Bronchial epithelial cell (primary cell): ENCODE measurements around the gene OR2F2. TPM values are rescaled to one million over a fixed set of nuclear protein-coding genes. Genes with fewer than 3 reads are reported as not detected.

Experiments
- DNase-seq: peaks from one replicate; pipeline ENCODE4 v3.0.0-alpha.2; 2010; ENCODE audit warnings: low read depth
- FAIRE-seq: peaks from 2 replicates; lab custom pipeline; 2011; peaks lifted over from hg19 to GRCh38; lab: Jason Lieb, UNC
- H3K27me3 ChIP-seq: 2 replicates; pipeline ENCODE4 v1.5.1; 2011; ENCODE audit warnings: low read length; ENCODE audit not compliant: control insufficient read depth, insufficient read depth
- H3K36me3 ChIP-seq: 2 replicates; pipeline ENCODE4 v1.5.1; 2011; ENCODE audit warnings: low read length; ENCODE audit not compliant: control insufficient read depth, insufficient read depth
- H3K4me3 ChIP-seq: 2 replicates; pipeline ENCODE4 v1.5.1; 2011; ENCODE audit warnings: mild to moderate bottlenecking, low read depth, low read length, control low read depth
- total RNA-seq: library from RNA; depleted of rRNA; stranded (reverse); fragments of >200 nt; gene quantifications from 2 replicates; pipeline ENCODE4 v1.2.1, GENCODE V29; 2014
- TF ChIP-seq, protein P1 (sequence below): IDR thresholded peaks from 2 replicates; pipeline ENCODE4 v1.5.1; 2011; ENCODE audit warnings: mild to moderate bottlenecking, moderate library complexity, low read length, control low read depth, inconsistent platforms; ENCODE audit not compliant: insufficient read depth, severe bottlenecking

The OR2F2 gene
- total RNA-seq, 1 donor from 2014 or later, result not detected

- Histone ChIP-seq H3K4me3 (no peak overlapping the region), H3K36me3 (no peaks in the 10 kb centered on the region), H3K27me3 (no peaks in the 10 kb centered on the region)
- FAIRE-seq (no peak), DNase-seq (no peak)
- TF ChIP-seq, protein P1, sequence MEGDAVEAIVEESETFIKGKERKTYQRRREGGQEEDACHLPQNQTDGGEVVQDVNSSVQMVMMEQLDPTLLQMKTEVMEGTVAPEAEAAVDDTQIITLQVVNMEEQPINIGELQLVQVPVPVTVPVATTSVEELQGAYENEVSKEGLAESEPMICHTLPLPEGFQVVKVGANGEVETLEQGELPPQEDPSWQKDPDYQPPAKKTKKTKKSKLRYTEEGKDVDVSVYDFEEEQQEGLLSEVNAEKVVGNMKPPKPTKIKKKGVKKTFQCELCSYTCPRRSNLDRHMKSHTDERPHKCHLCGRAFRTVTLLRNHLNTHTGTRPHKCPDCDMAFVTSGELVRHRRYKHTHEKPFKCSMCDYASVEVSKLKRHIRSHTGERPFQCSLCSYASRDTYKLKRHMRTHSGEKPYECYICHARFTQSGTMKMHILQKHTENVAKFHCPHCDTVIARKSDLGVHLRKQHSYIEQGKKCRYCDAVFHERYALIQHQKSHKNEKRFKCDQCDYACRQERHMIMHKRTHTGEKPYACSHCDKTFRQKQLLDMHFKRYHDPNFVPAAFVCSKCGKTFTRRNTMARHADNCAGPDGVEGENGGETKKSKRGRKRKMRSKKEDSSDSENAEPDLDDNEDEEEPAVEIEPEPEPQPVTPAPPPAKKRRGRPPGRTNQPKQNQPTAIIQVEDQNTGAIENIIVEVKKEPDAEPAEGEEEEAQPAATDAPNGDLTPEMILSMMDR, result no peak
Observed at GRCh38 chr7:143914938-143915652, 19.9 kb upstream of the OR2F2 start.

GRCh38 chr7:143924851-143925250 lies 10.2 kb upstream of the OR2F2 start:
- Histone ChIP-seq H3K4me3 (no peak overlapping the region), H3K36me3 (no peaks in the 10 kb centered on the region), H3K27me3 (no peaks in the 10 kb centered on the region)
- TF ChIP-seq, protein P1, result no peak
- FAIRE-seq (no peak), DNase-seq (no peak)

DNA sequence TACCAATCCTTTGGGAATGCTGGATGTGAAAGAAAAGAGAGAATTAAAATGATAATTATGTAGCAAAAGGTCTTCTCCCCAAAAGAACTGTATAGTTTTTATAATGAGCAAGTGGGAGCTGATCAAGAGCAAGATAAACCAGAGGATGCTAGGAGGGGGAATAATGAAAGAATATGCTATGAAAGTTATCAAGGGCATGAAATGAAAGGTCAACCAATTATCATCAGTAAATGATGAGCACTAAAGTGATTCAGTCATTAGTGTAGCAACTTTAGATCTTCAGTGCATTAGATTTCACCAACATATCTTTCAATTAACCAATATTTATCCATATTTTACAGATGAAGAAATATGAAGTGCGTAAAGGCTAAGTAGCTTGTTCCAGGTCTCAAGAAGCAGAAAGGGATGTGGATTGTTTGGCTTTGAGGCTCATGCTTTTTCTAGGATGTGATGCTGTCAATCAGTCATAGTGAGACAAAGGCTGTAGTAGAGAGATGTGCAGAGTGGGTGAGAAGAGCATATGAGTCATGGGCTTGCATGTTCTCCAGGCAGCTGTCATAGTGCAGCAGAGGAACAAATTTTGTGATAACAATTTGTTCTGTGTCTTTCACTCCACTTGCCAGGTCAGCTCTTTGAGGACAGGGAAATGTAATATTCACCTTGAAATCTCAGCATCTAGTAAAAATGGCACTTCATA lies 5.7 kb upstream of the OR2F2 start:
- DNase-seq (peak; percentile 29), FAIRE-seq (no peak)
- no peak overlapping the region for H3K4me3 ChIP-seq
- no peaks in the 10 kb centered on the region for H3K27me3 ChIP-seq
- no peaks in the 10 kb centered on the region for H3K36me3 ChIP-seq
- TF ChIP-seq, protein P1, result no peak

DNA sequence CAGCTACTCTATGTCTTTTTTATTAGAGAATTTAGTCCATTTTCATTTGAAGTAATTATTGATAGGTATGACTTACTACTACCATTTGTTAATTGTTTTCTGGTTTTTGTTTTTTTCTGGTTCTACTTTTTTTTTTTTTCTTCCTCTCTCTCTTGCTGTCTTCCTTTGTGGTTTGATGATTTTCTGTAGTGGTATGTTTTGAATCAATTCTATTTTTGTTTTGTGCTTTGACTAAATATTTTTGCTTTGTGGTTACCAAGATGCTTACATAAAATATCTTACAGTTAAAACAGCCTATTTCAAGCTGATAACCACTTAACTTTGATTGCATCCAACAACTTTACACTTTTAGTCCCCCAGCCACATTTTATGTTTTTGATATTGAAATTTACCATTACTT lies 3.3 kb upstream of the OR2F2 start:
- H3K36me3 ChIP-seq, result no peaks in the 10 kb centered on the region
- DNase-seq (no peak), FAIRE-seq (no peak)
- TF ChIP-seq, protein P1, result no peak
- no peaks in the 10 kb centered on the region for H3K27me3 ChIP-seq
- H3K4me3 ChIP-seq, result no peak overlapping the region

DNA sequence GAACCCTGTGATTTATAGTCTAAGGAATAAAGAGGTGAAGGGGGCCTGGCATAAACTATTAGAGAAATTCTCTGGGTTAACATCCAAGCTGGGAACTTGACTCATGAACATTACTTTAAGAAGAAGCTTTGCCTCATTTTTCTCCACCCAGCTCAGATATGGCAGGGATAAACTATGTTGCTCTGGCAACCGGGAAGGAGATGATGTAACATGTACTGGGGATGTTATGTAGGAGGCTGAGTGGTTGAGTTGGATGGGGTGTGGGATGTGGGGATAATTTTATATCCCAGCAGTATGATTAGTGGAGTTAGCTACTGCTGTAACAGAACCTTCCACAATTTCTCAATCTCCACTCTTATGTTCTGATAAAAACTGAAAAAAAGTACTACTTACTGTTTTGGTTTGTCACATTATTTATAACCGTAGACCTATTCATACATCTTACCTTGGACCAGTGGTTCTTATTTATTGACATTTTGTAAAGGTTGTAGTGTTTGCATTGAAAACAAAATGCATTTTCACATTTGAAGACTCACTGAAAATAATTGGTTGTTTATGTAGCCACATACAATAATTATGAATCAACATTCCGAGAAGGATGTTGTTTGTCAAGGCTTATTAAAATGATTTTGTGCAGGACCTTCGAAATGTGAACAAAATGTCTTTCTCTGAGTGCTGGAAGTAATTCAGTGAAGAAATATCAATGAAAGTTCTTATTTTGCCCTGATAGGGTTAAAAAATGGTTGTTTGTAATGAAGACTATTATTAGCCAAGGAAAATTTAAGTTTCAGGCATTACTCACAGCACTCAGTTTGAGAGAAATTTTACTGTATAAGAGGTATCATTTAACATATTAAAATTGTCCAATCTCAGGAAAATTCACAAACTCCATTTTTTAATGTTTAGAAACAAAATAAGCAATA lies 1.3 kb downstream of the OR2F2 start:
- Histone ChIP-seq H3K27me3 (no peaks in the 10 kb centered on the region), H3K36me3 (no peaks in the 10 kb centered on the region), H3K4me3 (no peak overlapping the region)
- TF ChIP-seq, protein P1, result no peak
- no peak for FAIRE-seq
- no peak for DNase-seq
